SU-DHL-6 (cell line): ENCODE results near the gene MPC1.

Experiments
- EZH2phosphoT487 ChIP-seq: fragments of 200-600 bp; sonication (generic), shearing (Covaris generic); conservative IDR thresholded peaks from 2 replicates; pipeline ENCODE4 v1.6.1; 2018; ENCODE audit warnings: mild to moderate bottlenecking, antibody characterized with exemption, low read length, moderate library complexity, mixed read lengths
- TF ChIP-seq, protein P1 (sequence below): fragments of 200-600 bp; sonication (generic); IDR thresholded peaks from one replicate; pipeline ENCODE4 v1.5.1; 2017; ENCODE audit warnings: antibody characterized with exemption, mild to moderate bottlenecking, low read length, moderate library complexity; ENCODE audit not compliant: insufficient read depth, poor library complexity, severe bottlenecking

GRCh38 chr6:166346449-166346848 is 36.3 kb downstream of the MPC1 start:
- TF ChIP-seq, protein P1, sequence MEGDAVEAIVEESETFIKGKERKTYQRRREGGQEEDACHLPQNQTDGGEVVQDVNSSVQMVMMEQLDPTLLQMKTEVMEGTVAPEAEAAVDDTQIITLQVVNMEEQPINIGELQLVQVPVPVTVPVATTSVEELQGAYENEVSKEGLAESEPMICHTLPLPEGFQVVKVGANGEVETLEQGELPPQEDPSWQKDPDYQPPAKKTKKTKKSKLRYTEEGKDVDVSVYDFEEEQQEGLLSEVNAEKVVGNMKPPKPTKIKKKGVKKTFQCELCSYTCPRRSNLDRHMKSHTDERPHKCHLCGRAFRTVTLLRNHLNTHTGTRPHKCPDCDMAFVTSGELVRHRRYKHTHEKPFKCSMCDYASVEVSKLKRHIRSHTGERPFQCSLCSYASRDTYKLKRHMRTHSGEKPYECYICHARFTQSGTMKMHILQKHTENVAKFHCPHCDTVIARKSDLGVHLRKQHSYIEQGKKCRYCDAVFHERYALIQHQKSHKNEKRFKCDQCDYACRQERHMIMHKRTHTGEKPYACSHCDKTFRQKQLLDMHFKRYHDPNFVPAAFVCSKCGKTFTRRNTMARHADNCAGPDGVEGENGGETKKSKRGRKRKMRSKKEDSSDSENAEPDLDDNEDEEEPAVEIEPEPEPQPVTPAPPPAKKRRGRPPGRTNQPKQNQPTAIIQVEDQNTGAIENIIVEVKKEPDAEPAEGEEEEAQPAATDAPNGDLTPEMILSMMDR: no peak
- TF ChIP-seq EZH2phosphoT487: no peak
